ENCODE measurements around the gene COL19A1. TPM values are rescaled to one million over a fixed set of nuclear protein-coding genes. Genes with fewer than 3 reads are reported as not detected.
A peak's percentile ranks its signal among the peaks of the same experiment; 100 is the strongest.

Gene COL19A1
- total and polyA plus RNA-seq, 9 of the 15 experiments (the other 6 are each of a cell fraction or from before 2014, with no cell fraction given) = not detected

DNA sequence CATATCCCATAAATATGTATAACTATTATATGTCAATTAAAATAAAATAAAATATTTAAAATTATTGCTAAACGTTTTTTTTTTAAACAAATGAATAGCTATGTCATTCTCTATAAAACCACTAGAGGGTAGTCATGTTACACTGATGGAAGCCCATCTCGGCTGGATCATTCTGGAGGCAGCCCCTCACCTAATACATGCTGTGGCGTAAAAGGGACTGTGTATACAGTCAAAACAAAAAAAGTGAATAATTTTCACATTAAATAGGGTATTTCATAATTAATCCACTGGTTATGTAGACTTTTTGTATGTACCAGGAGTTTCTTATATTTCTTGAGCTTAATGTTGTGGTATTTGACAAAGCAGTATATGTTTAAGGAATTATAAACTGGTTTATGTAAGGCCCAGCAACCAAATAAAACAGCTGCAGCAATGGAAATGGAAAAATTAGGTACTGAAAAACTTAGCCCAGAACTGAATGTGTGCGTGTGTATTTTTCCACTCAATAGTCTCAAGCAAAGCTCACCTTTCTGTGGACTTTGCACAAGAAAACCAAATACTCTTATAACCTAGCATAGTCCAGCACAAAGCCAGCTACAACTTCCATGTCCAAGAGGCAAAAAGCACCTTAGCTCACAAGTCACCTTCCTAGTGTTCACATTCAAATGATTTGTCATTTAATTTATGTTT lies 354.8 kb downstream of the COL19A1 start:
- Histone ChIP-seq H3K27ac (ENCODE audit: extremely low read depth, low read depth, low read length) (no peak overlapping the region), H3K79me2 (ENCODE audit: control insufficient read depth, insufficient read depth, low read length) (no peaks in the 10 kb centered on the region), H3K4me2 (ENCODE audit: insufficient read depth, low read length) (no peak overlapping the region), H3K4me1 (replicated peaks in 1 of 2; ENCODE audit: control insufficient read depth in 2 of 2, insufficient read depth in 2 of 2, low read length in 2 of 2) (no peaks in the 10 kb centered on the region; a peak in 1 of 5 replicates), H3K4me3 (no peak overlapping the region), H3K36me3 (ENCODE audit: control insufficient read depth, insufficient read depth, low read length) (no peaks in the 10 kb centered on the region), H4K20me1 (replicated peaks; ENCODE audit: control insufficient read depth, insufficient read depth, low read length) (no peaks in the 10 kb centered on the region), H3K27me3 (ENCODE audit: control insufficient read depth in 2 of 2, insufficient read depth in 2 of 2, low read length in 2 of 2) (peaks cover 6 to 10% of the 10 kb centered on the region in 2 experiments; a peak in 3 of 5 replicates), H3K9me1 (ENCODE audit: control insufficient read depth, insufficient read depth, low read length) (no peaks in the 10 kb centered on the region), H3K9ac (ENCODE audit: insufficient read depth in 1 of 2, low read depth in 2 of 2, low read length in 2 of 2) (no peak overlapping the region), H2AFZ (ENCODE audit: low read depth, low read length) (no peak overlapping the region), H3K9me3 (replicated peaks; ENCODE audit: control insufficient read depth, insufficient read depth, low read depth, low read length) (no peaks in the 10 kb centered on the region; the same call in 1 of the 2 replicates)
- WGBS (ENCODE audit: insufficient coverage, low coverage, missing lambda C conversion rate) = 1% methylated on average over 4 of the region's 4 CpGs
- FAIRE-seq (peak; percentile 77), DNase-seq (ENCODE audit: extremely low read depth in 1 of 4, low spot score in 3 of 4) (peak; percentile 46 to 70 (median 60)), ATAC-seq (peak; percentile 81)
- ChIA-PET CTCF (ENCODE audit: low intra/inter-chr PET ratio) (interaction anchor here (0.6 to 1.6 kb wide), 4 partner anchors 205 to 792 kb away, joined by 3 to 5 read pairs (median 4); no protein-coding TSS in a partner anchor), POLR2A (interaction anchor here (0.6 to 1.6 kb wide), 9 partner anchors 9 to 807 kb away, joined by 3 to 6 read pairs (median 3); no protein-coding TSS in a partner anchor)
- intact Hi-C loops (cut with micrococcal nuclease) = loop anchor here (2.0 to 5.0 kb wide), 7 partner anchors 88 to 1126 kb away; no protein-coding TSS in a partner anchor
- no TSS peak for BruUV-seq (replicated peaks)
- in situ Hi-C loops (cut with MboI) = loop anchor here (5.0 to 10.0 kb wide), 3 partner anchors 81 to 474 kb away; partner anchors contain the start of gene COL9A1
- TF ChIP-seq ZEB2 (IDR thresholded peaks at IDR 0.05) (no peak), NFE2 (IDR thresholded peaks at IDR 0.05; ENCODE audit: low read depth) (0 out of 2 replicates have a peak, but pooled peaks have one; percentile 16), SAFB (IDR thresholded peaks at IDR 0.05; ENCODE audit: borderline replicate concordance, low read depth, low read length) (no peak), TRIM25 (IDR thresholded peaks at IDR 0.05; ENCODE audit: borderline replicate concordance) (no peak), RAD21 (CRISPR knock-in tag; conservative IDR thresholded peaks at IDR 0.05 in 1 of 2, IDR thresholded peaks at IDR 0.05 in 1 of 2) (peak; percentile 76 to 79), ZNF384 (IDR thresholded peaks at IDR 0.05; ENCODE audit: low read depth, low read length) (peak; percentile 77), ZNF717 (CRISPR knock-in tag; IDR thresholded peaks at IDR 0.05) (no peak), CTCF (IDR thresholded peaks at IDR 0.05 in 2 of 3, conservative IDR thresholded peaks at IDR 0.05 in 1 of 3; ENCODE audit: insufficient read depth in 2 of 3, low read depth in 1 of 3, low read length in 3 of 3) (peak; percentile 54 to 83 (median 66); a peak in 5 of 6 replicates)
- TF ChIP-seq, protein P1, sequence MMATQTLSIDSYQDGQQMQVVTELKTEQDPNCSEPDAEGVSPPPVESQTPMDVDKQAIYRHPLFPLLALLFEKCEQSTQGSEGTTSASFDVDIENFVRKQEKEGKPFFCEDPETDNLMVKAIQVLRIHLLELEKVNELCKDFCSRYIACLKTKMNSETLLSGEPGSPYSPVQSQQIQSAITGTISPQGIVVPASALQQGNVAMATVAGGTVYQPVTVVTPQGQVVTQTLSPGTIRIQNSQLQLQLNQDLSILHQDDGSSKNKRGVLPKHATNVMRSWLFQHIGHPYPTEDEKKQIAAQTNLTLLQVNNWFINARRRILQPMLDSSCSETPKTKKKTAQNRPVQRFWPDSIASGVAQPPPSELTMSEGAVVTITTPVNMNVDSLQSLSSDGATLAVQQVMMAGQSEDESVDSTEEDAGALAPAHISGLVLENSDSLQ (IDR thresholded peaks at IDR 0.05) = no peak
- TF ChIP-seq, protein P2, sequence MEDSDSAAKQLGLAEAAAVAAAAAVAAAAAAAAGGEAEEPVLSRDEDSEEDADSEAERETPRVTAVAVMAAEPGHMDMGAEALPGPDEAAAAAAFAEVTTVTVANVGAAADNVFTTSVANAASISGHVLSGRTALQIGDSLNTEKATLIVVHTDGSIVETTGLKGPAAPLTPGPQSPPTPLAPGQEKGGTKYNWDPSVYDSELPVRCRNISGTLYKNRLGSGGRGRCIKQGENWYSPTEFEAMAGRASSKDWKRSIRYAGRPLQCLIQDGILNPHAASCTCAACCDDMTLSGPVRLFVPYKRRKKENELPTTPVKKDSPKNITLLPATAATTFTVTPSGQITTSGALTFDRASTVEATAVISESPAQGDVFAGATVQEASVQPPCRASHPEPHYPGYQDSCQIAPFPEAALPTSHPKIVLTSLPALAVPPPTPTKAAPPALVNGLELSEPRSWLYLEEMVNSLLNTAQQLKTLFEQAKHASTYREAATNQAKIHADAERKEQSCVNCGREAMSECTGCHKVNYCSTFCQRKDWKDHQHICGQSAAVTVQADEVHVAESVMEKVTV (CRISPR knock-in tag; IDR thresholded peaks at IDR 0.05) = peak; percentile 62; the same call in 1 of the 2 replicates
- TF ChIP-seq, protein P3, sequence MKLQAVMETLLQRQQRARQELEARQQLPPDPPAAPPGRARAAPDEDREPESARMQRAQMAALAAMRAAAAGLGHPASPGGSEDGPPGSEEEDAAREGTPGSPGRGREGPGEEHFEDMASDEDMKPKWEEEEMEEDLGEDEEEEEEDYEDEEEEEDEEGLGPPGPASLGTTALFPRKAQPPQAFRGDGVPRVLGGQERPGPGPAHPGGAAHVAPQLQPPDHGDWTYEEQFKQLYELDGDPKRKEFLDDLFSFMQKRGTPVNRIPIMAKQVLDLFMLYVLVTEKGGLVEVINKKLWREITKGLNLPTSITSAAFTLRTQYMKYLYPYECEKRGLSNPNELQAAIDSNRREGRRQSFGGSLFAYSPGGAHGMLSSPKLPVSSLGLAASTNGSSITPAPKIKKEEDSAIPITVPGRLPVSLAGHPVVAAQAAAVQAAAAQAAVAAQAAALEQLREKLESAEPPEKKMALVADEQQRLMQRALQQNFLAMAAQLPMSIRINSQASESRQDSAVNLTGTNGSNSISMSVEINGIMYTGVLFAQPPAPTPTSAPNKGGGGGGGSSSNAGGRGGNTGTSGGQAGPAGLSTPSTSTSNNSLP (IDR thresholded peaks at IDR 0.05; ENCODE audit: borderline replicate concordance, low read depth, low read length) = peak; percentile 94
